GM12878 (cell line): ENCODE measurements around the gene SRPK2. TPM values are rescaled to one million over a fixed set of nuclear protein-coding genes. Genes with fewer than 3 reads are reported as not detected.

Experiments used
- ATF7 ChIP-seq: fragments of 450-650 bp; IDR thresholded peaks from 2 replicates; pipeline ENCODE4 v1.6.1; 2016; ENCODE audit warnings: low read depth, mild to moderate bottlenecking
- CUX1 ChIP-seq: IDR thresholded peaks from 2 replicates; pipeline ENCODE4 v1.6.1; 2012; ENCODE audit warnings: improper control_type of control experiment, low read depth, low read length; ENCODE audit not compliant: insufficient replicate concordance
- ETV6 ChIP-seq, 2 experiments: fragments of 450-650 bp in 1 of 2; IDR thresholded peaks in 1 of 2; conservative IDR thresholded peaks in 1 of 2; 2 replicates each; pipeline ENCODE4 v1.6.1; 2014; ENCODE audit warnings: antibody characterized with exemption in 1 of 2, borderline replicate concordance in 1 of 2, low read depth in 1 of 2, mild to moderate bottlenecking in 1 of 2, moderate library complexity in 1 of 2
- NBN ChIP-seq: fragments of 450-650 bp; IDR thresholded peaks from 2 replicates; pipeline ENCODE4 v1.6.1; 2016
- NFIC ChIP-seq: IDR thresholded peaks from 2 replicates; pipeline ENCODE4 v1.6.1; 2012; ENCODE audit warnings: low read depth, mild to moderate bottlenecking, inconsistent platforms, low read length, moderate library complexity
- NR2F1 ChIP-seq: fragments of 450-650 bp; conservative IDR thresholded peaks from 2 replicates; pipeline ENCODE4 v1.6.1; 2017; ENCODE audit warnings: mild to moderate bottlenecking
- PAX8 ChIP-seq: fragments of 450-650 bp; IDR thresholded peaks from 2 replicates; pipeline ENCODE4 v1.6.1; 2017; ENCODE audit warnings: mild to moderate bottlenecking, moderate library complexity
- POLR2AphosphoS5 ChIP-seq: IDR thresholded peaks from 2 replicates; pipeline ENCODE4 v1.6.1; 2011; ENCODE audit warnings: mild to moderate bottlenecking, low read length, inconsistent platforms
- RAD51 ChIP-seq: fragments of 450-650 bp; IDR thresholded peaks from 2 replicates; pipeline ENCODE4 v1.6.1; 2016; ENCODE audit warnings: moderate library complexity, mild to moderate bottlenecking, inconsistent platforms
- SMAD1 ChIP-seq: fragments of 450-650 bp; IDR thresholded peaks from 2 replicates; pipeline ENCODE4 v1.6.1; 2018; ENCODE audit warnings: mild to moderate bottlenecking, low read depth; ENCODE audit not compliant: partially characterized antibody
- SPI1 ChIP-seq: IDR thresholded peaks from 2 replicates; pipeline ENCODE4 v1.6.1; 2011; ENCODE audit warnings: low read depth, mild to moderate bottlenecking, low read length, moderate library complexity, borderline replicate concordance; ENCODE audit not compliant: insufficient read depth
- TAF1 ChIP-seq: IDR thresholded peaks from 2 replicates; pipeline ENCODE4 v1.6.1; 2011; ENCODE audit warnings: mild to moderate bottlenecking, low read depth, low read length, borderline replicate concordance
- TCF12 ChIP-seq: IDR thresholded peaks from 2 replicates; pipeline ENCODE4 v1.6.1; 2011; ENCODE audit warnings: low read depth, mild to moderate bottlenecking, low read length
- ZNF384 ChIP-seq: IDR thresholded peaks from 2 replicates; pipeline ENCODE4 v1.6.1; 2012; ENCODE audit warnings: low read depth, mild to moderate bottlenecking, low read length, improper control_type of control experiment, borderline replicate concordance
- ZNF687 ChIP-seq: fragments of 450-650 bp; IDR thresholded peaks from 2 replicates; pipeline ENCODE4 v1.6.1; 2017; ENCODE audit warnings: mild to moderate bottlenecking, moderate library complexity
- polyA plus RNA-seq, 11 experiments: library from polyadenylated mRNA; depleted of rRNA in 4 of 11; unstranded in 6 of 11; stranded (reverse) in 5 of 11; fragments of >200 nt; fragmentation: Nextera tagmentation in 4 of 11; fragmentation: Illumina TruSeq in 1 of 11; extraction: Ambion mirVana in 4 of 11; extraction: Trizol in 1 of 11; gene quantifications; 1 replicate in 1 of 11; 2 replicates in 10 of 11; pipeline versions ENCODE4 v1.2.1 to v1.2.3, GENCODE V29; 2011 to 2016; ENCODE audit warnings: inconsistent platforms in 2 of 11, missing spikeins in 2 of 11, low read depth in 1 of 11
- total RNA-seq, 4 experiments: library from RNA; depleted of rRNA in 3 of 4; stranded (reverse); fragments of >200 nt in 3 of 4; fragmentation: Illumina TruSeq in 1 of 4; extraction: Trizol in 1 of 4; gene quantifications; 2 replicates each; pipeline versions ENCODE4 v1.2.1 to v1.2.3, GENCODE V29; 2013 to 2021
- TF ChIP-seq, protein P1 (sequence below): fragments of 450-650 bp; IDR thresholded peaks from 2 replicates; pipeline ENCODE4 v1.6.1; 2016; ENCODE audit warnings: mild to moderate bottlenecking, moderate library complexity, borderline replicate concordance

Gene SRPK2
- total and polyA plus RNA-seq, 10 of the 15 experiments (the other 5 are each of a cell fraction or from before 2014, with no cell fraction given), result 13.2 to 32.8 (median 24.5) TPM

DNA sequence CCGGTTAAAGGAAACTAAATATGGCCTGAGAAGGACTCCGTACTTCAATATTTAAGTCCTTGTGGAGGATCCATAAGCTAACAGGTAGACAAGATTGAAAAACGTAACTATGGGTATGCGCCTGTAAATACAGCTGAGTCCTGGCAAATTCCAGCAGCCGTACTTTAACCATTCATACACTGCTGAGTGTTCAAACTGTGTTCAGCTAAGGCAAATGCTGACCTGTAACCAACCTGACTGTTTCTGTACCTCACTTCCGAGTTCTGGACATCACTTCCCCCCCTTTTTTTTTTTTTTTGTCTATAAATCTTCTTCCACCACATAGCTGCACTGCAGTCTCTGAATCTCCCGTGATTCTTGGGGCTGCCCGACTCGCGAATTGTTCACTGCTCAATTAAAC, 69.1 kb downstream of the SRPK2 start (continued):
- TF ChIP-seq, protein P1, sequence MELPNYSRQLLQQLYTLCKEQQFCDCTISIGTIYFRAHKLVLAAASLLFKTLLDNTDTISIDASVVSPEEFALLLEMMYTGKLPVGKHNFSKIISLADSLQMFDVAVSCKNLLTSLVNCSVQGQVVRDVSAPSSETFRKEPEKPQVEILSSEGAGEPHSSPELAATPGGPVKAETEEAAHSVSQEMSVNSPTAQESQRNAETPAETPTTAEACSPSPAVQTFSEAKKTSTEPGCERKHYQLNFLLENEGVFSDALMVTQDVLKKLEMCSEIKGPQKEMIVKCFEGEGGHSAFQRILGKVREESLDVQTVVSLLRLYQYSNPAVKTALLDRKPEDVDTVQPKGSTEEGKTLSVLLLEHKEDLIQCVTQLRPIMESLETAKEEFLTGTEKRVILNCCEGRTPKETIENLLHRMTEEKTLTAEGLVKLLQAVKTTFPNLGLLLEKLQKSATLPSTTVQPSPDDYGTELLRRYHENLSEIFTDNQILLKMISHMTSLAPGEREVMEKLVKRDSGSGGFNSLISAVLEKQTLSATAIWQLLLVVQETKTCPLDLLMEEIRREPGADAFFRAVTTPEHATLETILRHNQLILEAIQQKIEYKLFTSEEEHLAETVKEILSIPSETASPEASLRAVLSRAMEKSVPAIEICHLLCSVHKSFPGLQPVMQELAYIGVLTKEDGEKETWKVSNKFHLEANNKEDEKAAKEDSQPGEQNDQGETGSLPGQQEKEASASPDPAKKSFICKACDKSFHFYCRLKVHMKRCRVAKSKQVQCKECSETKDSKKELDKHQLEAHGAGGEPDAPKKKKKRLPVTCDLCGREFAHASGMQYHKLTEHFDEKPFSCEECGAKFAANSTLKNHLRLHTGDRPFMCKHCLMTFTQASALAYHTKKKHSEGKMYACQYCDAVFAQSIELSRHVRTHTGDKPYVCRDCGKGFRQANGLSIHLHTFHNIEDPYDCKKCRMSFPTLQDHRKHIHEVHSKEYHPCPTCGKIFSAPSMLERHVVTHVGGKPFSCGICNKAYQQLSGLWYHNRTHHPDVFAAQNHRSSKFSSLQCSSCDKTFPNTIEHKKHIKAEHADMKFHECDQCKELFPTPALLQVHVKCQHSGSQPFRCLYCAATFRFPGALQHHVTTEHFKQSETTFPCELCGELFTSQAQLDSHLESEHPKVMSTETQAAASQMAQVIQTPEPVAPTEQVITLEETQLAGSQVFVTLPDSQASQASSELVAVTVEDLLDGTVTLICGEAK, result peak; percentile 74; the same call in 1 of the 2 replicates
- TF ChIP-seq RAD51 (no peak), ZNF687 (peak; percentile 84), SPI1 (peak; percentile 53; the same call in 1 of the 2 replicates), NR2F1 (no peak), NFIC (no peak), TCF12 (no peak), CUX1 (no peak), ETV6 (conservative IDR thresholded peaks at IDR 0.05 in 1 of 2, IDR thresholded peaks at IDR 0.05 in 1 of 2; ENCODE audit: borderline replicate concordance in 1 of 2, low read depth in 1 of 2) (no peak), ZNF384 (peak; percentile 91), TAF1 (0 out of 2 replicates have a peak, but pooled peaks have one; percentile 40), ATF7 (peak; percentile 44; the same call in 1 of the 2 replicates), POLR2AphosphoS5 (peak; percentile 65), NBN (peak; percentile 71; the same call in 1 of the 2 replicates), PAX8 (no peak), SMAD1 (peak; percentile 51)
